ENCODE results near the gene TMEM184B.
A peak's percentile ranks its signal among the peaks of the same experiment; 100 is the strongest.

DNA sequence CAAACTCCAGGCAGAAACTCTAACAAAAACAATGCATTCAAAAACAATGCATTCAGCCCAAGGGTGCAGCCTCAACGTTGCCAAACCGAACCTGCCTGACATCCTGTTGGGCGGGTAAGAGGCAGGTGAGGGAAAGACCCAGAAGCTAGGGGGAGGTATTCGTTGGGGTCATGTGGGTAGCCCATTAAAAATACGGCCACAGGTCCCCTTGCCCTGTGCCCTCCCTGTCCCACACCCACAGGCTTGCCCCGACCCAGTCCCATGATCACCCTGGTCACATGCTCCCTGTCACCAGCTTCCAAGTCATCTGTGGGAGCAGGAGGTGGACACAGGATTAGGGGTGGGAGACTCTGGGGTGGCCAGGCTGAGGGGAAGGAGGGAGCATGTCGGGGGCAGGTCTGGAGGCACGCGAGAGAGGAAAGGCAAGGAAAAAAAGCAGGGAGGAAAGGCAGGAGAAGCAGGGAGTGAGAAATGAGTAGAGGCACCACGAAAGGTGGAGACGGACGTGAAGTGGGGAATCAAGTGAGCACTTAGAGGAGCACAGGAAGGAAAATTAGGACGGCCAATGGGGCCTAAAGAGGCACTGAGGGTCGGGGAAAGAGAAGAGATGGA lies 91.9 kb downstream of the TMEM184B start:
- TF ChIP-seq, protein P1, sequence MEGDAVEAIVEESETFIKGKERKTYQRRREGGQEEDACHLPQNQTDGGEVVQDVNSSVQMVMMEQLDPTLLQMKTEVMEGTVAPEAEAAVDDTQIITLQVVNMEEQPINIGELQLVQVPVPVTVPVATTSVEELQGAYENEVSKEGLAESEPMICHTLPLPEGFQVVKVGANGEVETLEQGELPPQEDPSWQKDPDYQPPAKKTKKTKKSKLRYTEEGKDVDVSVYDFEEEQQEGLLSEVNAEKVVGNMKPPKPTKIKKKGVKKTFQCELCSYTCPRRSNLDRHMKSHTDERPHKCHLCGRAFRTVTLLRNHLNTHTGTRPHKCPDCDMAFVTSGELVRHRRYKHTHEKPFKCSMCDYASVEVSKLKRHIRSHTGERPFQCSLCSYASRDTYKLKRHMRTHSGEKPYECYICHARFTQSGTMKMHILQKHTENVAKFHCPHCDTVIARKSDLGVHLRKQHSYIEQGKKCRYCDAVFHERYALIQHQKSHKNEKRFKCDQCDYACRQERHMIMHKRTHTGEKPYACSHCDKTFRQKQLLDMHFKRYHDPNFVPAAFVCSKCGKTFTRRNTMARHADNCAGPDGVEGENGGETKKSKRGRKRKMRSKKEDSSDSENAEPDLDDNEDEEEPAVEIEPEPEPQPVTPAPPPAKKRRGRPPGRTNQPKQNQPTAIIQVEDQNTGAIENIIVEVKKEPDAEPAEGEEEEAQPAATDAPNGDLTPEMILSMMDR (IDR thresholded peaks at IDR 0.05): peak in 1 of 4 donors; percentile 10
- TF ChIP-seq POLR2A (IDR thresholded peaks at IDR 0.05): no peak
